ENCODE results near the gene PPP1R18. TPM values are rescaled to one million over a fixed set of nuclear protein-coding genes. Genes with fewer than 3 reads are reported as not detected.

PPP1R18 gene
- total and polyA plus RNA-seq, 9 of the 15 experiments (the other 6 are each of a cell fraction or from before 2014, with no cell fraction given), result 12.0 to 99.2 (median 42.6) TPM

DNA sequence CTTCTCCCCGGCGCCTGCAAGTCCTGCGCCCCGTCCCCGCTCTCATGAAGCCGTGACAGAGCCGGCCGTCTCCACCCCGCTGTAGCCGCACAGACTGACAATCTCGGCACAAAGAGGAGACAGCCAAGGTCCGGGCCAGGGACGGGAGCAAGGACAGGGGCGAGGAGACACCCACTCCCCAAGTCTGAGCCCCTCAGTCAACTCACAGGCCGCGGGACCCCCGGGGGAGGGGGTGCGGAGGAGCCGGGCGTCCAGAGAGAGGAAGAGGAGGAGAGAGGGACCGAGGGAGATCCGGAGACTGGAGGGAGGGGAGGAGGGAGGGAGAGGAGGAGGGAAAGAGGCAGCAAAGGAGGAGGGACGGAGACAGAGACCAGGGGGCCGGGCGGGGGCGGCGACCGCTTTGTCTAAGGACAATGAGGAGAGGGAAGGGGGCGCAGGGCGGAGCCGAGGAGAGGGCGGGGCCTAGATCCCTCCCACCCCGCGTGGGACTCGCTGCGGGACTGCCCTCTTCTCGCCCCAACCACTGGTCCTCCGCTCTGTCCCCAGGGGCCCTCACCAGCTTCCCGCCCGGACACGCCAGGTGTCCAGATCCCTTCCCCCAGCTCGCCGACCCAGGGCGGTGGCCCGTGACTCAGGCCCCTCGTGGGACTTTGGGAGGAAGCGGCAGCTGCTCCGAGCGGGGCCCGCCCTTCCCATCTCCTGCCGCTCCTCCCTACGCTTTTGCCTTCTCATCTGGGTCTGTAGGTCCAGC lies 638 bp upstream of the PPP1R18 start (continued):
- TF ChIP-seq DIDO1 (tag; IDR thresholded peaks at IDR 0.05; ENCODE audit: low read depth), result no peak
- TF ChIP-seq ZC3H11A (IDR thresholded peaks at IDR 0.05; ENCODE audit: low read depth, low read length), result no peak
- TF ChIP-seq TAF9B (IDR thresholded peaks at IDR 0.05; ENCODE audit: partially characterized antibody), result no peak
- TF ChIP-seq POLR2G (IDR thresholded peaks at IDR 0.05; ENCODE audit: low read depth, low read length), result peak; percentile 85
- TF ChIP-seq, protein P1, sequence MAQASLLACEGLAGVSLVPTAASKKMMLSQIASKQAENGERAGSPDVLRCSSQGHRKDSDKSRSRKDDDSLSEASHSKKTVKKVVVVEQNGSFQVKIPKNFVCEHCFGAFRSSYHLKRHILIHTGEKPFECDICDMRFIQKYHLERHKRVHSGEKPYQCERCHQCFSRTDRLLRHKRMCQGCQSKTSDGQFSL (CRISPR knock-in tag; IDR thresholded peaks at IDR 0.05), result peak; percentile 45; the same call in 1 of the 2 replicates
- TF ChIP-seq, protein P1 (tag; IDR thresholded peaks at IDR 0.05), result no peak
- no peak for TF ChIP-seq SMC3 (conservative IDR thresholded peaks at IDR 0.05; ENCODE audit: insufficient read depth, low read depth, low read length)
- TF ChIP-seq ZNF140 (CRISPR knock-in tag; IDR thresholded peaks at IDR 0.05), result no peak
- TF ChIP-seq MIER1 (IDR thresholded peaks at IDR 0.05; ENCODE audit: low read depth), result peak; percentile 70; the same call in 1 of the 2 replicates
- TF ChIP-seq ILK (tag; IDR thresholded peaks at IDR 0.05; ENCODE audit: borderline replicate concordance, low read depth), result no peak
- TF ChIP-seq NELFE (IDR thresholded peaks at IDR 0.05; ENCODE audit: insufficient read depth, insufficient read length), result no peak
- TF ChIP-seq CBFB (CRISPR knock-in tag; IDR thresholded peaks at IDR 0.05), result no peak; the same call in 1 of the 2 replicates
- no peak for TF ChIP-seq NR2C1 (IDR thresholded peaks at IDR 0.05)
- peak; percentile 38; the same call in 1 of the 2 replicates for TF ChIP-seq NR2C1 (tag; IDR thresholded peaks at IDR 0.05)
- peak; percentile 58; the same call in 1 of the 2 replicates for TF ChIP-seq MAFG (tag; conservative IDR thresholded peaks at IDR 0.05)
- peak; percentile 7; the same call in 1 of the 2 replicates for TF ChIP-seq MAFK (IDR thresholded peaks at IDR 0.05; ENCODE audit: low read length)
- TF ChIP-seq, protein P2, sequence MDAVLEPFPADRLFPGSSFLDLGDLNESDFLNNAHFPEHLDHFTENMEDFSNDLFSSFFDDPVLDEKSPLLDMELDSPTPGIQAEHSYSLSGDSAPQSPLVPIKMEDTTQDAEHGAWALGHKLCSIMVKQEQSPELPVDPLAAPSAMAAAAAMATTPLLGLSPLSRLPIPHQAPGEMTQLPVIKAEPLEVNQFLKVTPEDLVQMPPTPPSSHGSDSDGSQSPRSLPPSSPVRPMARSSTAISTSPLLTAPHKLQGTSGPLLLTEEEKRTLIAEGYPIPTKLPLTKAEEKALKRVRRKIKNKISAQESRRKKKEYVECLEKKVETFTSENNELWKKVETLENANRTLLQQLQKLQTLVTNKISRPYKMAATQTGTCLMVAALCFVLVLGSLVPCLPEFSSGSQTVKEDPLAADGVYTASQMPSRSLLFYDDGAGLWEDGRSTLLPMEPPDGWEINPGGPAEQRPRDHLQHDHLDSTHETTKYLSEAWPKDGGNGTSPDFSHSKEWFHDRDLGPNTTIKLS (IDR thresholded peaks at IDR 0.05; ENCODE audit: borderline replicate concordance, low read depth), result peak; percentile 63; the same call in 1 of the 2 replicates
- TF ChIP-seq ZZZ3 (IDR thresholded peaks at IDR 0.05), result no peak
- TF ChIP-seq GATAD2B (IDR thresholded peaks at IDR 0.05; ENCODE audit: borderline replicate concordance), result no peak
- TF ChIP-seq, protein P3, sequence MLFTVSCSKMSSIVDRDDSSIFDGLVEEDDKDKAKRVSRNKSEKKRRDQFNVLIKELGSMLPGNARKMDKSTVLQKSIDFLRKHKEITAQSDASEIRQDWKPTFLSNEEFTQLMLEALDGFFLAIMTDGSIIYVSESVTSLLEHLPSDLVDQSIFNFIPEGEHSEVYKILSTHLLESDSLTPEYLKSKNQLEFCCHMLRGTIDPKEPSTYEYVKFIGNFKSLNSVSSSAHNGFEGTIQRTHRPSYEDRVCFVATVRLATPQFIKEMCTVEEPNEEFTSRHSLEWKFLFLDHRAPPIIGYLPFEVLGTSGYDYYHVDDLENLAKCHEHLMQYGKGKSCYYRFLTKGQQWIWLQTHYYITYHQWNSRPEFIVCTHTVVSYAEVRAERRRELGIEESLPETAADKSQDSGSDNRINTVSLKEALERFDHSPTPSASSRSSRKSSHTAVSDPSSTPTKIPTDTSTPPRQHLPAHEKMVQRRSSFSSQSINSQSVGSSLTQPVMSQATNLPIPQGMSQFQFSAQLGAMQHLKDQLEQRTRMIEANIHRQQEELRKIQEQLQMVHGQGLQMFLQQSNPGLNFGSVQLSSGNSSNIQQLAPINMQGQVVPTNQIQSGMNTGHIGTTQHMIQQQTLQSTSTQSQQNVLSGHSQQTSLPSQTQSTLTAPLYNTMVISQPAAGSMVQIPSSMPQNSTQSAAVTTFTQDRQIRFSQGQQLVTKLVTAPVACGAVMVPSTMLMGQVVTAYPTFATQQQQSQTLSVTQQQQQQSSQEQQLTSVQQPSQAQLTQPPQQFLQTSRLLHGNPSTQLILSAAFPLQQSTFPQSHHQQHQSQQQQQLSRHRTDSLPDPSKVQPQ (CRISPR knock-in tag; IDR thresholded peaks at IDR 0.05; ENCODE audit: borderline replicate concordance), result 0 out of 2 replicates have a peak, but pooled peaks have one; percentile 3
- TF ChIP-seq TARDBP (IDR thresholded peaks at IDR 0.05), result peak; percentile 96
- TF ChIP-seq WHSC1 (IDR thresholded peaks at IDR 0.05; ENCODE audit: low read length), result no peak
